Kidney epithelial cell (primary cell): Measurements from ENCODE around the gene EIPR1. TPM values are rescaled to one million over a fixed set of nuclear protein-coding genes. Genes with fewer than 3 reads are reported as not detected.

Experiments
- DNase-seq: peaks from one replicate; pipeline ENCODE4 v3.0.0-alpha.2; 2010; ENCODE audit warnings: low read depth
- H3K27me3 ChIP-seq: 2 replicates; pipeline ENCODE4 v1.6.0; 2011; ENCODE audit warnings: low read length; ENCODE audit not compliant: control insufficient read depth, insufficient read depth
- H3K36me3 ChIP-seq: 2 replicates; pipeline ENCODE4 v1.5.1; 2011; ENCODE audit warnings: low read length; ENCODE audit not compliant: control insufficient read depth, insufficient read depth
- H3K4me3 ChIP-seq: 2 replicates; pipeline ENCODE4 v1.5.1; 2011; ENCODE audit warnings: low read depth, mild to moderate bottlenecking, control low read depth, low read length
- total RNA-seq: library from RNA; depleted of rRNA; stranded (reverse); fragments of >200 nt; gene quantifications from 2 replicates; pipeline ENCODE4 v1.2.3, GENCODE V29; 2015
- TF ChIP-seq, protein P1 (sequence below): IDR thresholded peaks from 2 replicates; pipeline ENCODE4 v1.5.1; 2011; ENCODE audit warnings: mild to moderate bottlenecking, moderate library complexity, low read length, control low read depth, inconsistent platforms; ENCODE audit not compliant: insufficient read depth, poor library complexity, severe bottlenecking

Gene EIPR1
- total RNA-seq, 1 donor from 2014 or later: 67.2 TPM

GRCh38 chr2:3162442-3163077 is 215.1 kb downstream of the EIPR1 start:
- Histone ChIP-seq H3K36me3 (no peaks in the 10 kb centered on the region), H3K4me3 (no peak overlapping the region), H3K27me3 (no peaks in the 10 kb centered on the region)
- TF ChIP-seq, protein P1, sequence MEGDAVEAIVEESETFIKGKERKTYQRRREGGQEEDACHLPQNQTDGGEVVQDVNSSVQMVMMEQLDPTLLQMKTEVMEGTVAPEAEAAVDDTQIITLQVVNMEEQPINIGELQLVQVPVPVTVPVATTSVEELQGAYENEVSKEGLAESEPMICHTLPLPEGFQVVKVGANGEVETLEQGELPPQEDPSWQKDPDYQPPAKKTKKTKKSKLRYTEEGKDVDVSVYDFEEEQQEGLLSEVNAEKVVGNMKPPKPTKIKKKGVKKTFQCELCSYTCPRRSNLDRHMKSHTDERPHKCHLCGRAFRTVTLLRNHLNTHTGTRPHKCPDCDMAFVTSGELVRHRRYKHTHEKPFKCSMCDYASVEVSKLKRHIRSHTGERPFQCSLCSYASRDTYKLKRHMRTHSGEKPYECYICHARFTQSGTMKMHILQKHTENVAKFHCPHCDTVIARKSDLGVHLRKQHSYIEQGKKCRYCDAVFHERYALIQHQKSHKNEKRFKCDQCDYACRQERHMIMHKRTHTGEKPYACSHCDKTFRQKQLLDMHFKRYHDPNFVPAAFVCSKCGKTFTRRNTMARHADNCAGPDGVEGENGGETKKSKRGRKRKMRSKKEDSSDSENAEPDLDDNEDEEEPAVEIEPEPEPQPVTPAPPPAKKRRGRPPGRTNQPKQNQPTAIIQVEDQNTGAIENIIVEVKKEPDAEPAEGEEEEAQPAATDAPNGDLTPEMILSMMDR: no peak
- DNase-seq: no peak

DNA sequence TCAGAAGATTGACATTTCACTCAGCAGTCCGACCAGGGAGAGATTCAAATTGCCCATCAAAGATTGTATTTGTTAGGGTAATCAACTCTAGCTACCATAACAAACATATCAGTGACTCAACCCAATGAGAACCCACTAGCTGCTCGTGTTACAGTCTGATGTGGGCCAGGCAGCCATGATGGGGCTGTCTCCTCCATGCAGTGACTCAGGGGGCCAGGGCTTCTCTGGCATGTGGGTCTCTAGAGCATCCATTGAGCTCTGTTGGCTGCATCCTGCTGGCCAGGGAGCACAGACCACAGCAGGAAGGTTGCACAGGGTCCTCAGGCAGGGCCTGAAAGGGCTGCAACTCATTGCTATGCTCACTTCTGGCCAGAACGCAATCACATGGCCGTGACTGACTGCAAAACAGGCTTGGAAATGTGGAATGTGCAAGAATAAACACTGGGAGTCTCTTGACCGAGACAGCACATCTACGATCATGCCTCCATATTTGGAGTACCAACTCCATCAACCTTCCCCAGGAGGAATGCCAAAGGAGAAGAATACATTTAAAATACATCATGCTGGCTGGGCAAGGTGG is 216.8 kb downstream of the EIPR1 start:
- TF ChIP-seq, protein P1: no peak
- no peak for DNase-seq
- no peaks in the 10 kb centered on the region for H3K27me3 ChIP-seq
- no peaks in the 10 kb centered on the region for H3K36me3 ChIP-seq
- no peak overlapping the region for H3K4me3 ChIP-seq

DNA sequence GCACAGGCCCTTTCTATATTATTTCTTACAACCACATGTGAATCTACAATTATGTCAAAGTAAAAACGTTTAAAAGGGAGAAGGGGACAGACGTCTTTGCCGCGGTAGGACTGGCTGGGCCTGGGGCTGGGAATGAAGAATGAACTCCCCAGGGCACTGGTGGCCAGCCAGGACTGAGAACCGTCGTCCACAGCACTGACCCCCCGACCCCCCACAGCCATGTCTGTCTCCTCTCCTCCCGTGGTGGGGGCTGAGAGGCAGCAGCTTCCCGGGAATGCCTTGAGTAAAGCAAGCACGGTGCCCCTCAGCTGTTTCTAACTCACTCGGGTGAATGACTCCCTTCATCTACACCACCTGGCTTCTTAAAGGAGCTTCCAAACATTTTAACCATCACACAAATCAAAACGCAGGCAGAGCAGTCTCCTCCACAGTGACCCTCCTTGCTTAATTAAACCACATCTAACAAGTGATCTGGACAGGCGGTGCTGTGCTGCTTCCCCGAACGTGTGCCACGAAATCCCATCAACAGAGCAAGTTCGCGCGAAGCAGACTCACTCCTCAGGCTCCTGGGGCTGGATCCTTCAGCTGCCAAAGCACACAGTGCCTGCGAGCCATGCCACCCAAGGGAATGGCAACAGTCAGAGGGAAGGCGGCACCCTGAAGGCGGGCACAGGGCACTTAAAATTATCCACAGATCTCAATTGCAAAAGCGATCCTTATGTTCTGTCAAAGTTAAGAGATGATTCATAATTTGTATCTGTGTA is 217.7 kb downstream of the EIPR1 start:
- H3K4me3 ChIP-seq: no peak overlapping the region
- DNase-seq: no peak
- no peaks in the 10 kb centered on the region for H3K36me3 ChIP-seq
- H3K27me3 ChIP-seq: no peaks in the 10 kb centered on the region
- TF ChIP-seq, protein P1: no peak

DNA sequence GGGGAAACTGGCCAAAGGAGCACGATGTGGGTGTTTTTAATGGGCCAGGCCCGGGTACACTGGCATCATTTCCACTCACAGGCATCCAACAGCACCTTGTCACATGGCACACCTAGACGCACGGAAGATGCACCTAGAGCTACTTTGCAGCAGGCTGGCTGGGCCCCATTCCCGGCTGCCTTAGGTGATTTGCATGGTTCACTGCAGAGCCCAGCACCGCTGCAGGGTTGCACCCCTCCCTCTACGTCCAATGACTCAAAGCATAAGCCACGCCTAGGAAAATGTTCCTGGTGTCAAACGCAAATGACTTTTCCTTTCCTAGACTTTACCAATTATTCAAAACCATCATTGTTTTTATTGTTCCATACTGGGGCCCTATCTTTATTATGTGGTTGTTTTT is 222.9 kb downstream of the EIPR1 start:
- Histone ChIP-seq H3K36me3 (no peaks in the 10 kb centered on the region), H3K4me3 (no peak overlapping the region), H3K27me3 (no peaks in the 10 kb centered on the region)
- DNase-seq: no peak
- TF ChIP-seq, protein P1: no peak

- H3K36me3 ChIP-seq: no peaks in the 10 kb centered on the region
- no peaks in the 10 kb centered on the region for H3K27me3 ChIP-seq
- no peak for DNase-seq
- TF ChIP-seq, protein P1: no peak
- no peak overlapping the region for H3K4me3 ChIP-seq
These were observed 223.5 kb downstream of the EIPR1 start for GRCh38 chr2:3154146-3154545.
